ENCODE data around the gene RPL21. TPM values are rescaled to one million over a fixed set of nuclear protein-coding genes. Genes with fewer than 3 reads are reported as not detected.
A peak's percentile ranks its signal among the peaks of the same experiment; 100 is the strongest.

RPL21 gene
- total RNA-seq, 1 experiment from 2014 or later, result 1,354 TPM

GRCh38 chr13:27242702-27243101 is 8.7 kb upstream of the RPL21 start:
- Histone ChIP-seq H3K79me2 (ENCODE audit: low read length) (no peaks in the 10 kb centered on the region), H3K4me1 (ENCODE audit: low read length) (no peaks in the 10 kb centered on the region), H3K36me3 (ENCODE audit: insufficient read depth, low read length) (no peaks in the 10 kb centered on the region), H2AFZ (ENCODE audit: low read length) (no peak overlapping the region), H3K9ac (ENCODE audit: low read length) (no peak overlapping the region), H3K27ac (ENCODE audit: low read length) (no peak overlapping the region), H3K9me3 (ENCODE audit: low read length) (no peaks in the 10 kb centered on the region), H3K4me3 (ENCODE audit: low read length) (no peak overlapping the region), H4K20me1 (ENCODE audit: insufficient read depth, low read depth, low read length) (no peaks in the 10 kb centered on the region), H3K9me2 (replicated peaks; ENCODE audit: insufficient read depth, low read length) (no peaks in the 10 kb centered on the region), H3K27me3 (ENCODE audit: low read length) (no peaks in the 10 kb centered on the region), H3K4me2 (ENCODE audit: low read depth, low read length, poor library complexity, severe bottlenecking) (no peak overlapping the region)
- DNase-seq, result no peak

GRCh38 chr13:27245610-27246009 is 5.7 kb upstream of the RPL21 start:
- H3K36me3 ChIP-seq (ENCODE audit: insufficient read depth, low read length), result no peaks in the 10 kb centered on the region
- peaks cover 7% of the 10 kb centered on the region for H3K4me1 ChIP-seq (ENCODE audit: low read length)
- peaks cover 10% of the 10 kb centered on the region for H3K79me2 ChIP-seq (ENCODE audit: low read length)
- no peaks in the 10 kb centered on the region for H4K20me1 ChIP-seq (ENCODE audit: insufficient read depth, low read depth, low read length)
- no peaks in the 10 kb centered on the region for H3K27me3 ChIP-seq (ENCODE audit: low read length)
- H3K27ac ChIP-seq (ENCODE audit: low read length), result no peak overlapping the region
- no peaks in the 10 kb centered on the region for H3K9me2 ChIP-seq (replicated peaks; ENCODE audit: insufficient read depth, low read length)
- no peak overlapping the region for H2AFZ ChIP-seq (ENCODE audit: low read length)
- H3K9me3 ChIP-seq (ENCODE audit: low read length), result no peaks in the 10 kb centered on the region
- no peak overlapping the region for H3K4me3 ChIP-seq (ENCODE audit: low read length)
- DNase-seq, result no peak
- no peak overlapping the region for H3K4me2 ChIP-seq (ENCODE audit: low read depth, low read length, poor library complexity, severe bottlenecking)
- no peak overlapping the region for H3K9ac ChIP-seq (ENCODE audit: low read length)

GRCh38 chr13:27250833-27251165 is 559 bp upstream of the RPL21 start:
- no peak for DNase-seq
- Histone ChIP-seq H3K4me1 (ENCODE audit: low read length) (peaks cover 25% of the 10 kb centered on the region), H3K9ac (ENCODE audit: low read length) (peak overlapping the region; percentile 89), H3K4me2 (ENCODE audit: low read depth, low read length, poor library complexity, severe bottlenecking) (peak overlapping the region; percentile 98), H3K9me3 (ENCODE audit: low read length) (no peaks in the 10 kb centered on the region), H3K27me3 (ENCODE audit: low read length) (no peaks in the 10 kb centered on the region), H3K4me3 (ENCODE audit: low read length) (peak overlapping the region; percentile 85), H3K27ac (ENCODE audit: low read length) (no peak overlapping the region; the same call in 1 of the 2 replicates), H2AFZ (ENCODE audit: low read length) (peak overlapping the region; percentile 33), H4K20me1 (ENCODE audit: insufficient read depth, low read depth, low read length) (peaks cover 35% of the 10 kb centered on the region), H3K9me2 (replicated peaks; ENCODE audit: insufficient read depth, low read length) (no peaks in the 10 kb centered on the region), H3K79me2 (ENCODE audit: low read length) (peaks cover 52% of the 10 kb centered on the region), H3K36me3 (ENCODE audit: insufficient read depth, low read length) (peaks cover 38% of the 10 kb centered on the region)

- H3K36me3 ChIP-seq (ENCODE audit: insufficient read depth, low read length), result peaks cover 50% of the 10 kb centered on the region
- H3K79me2 ChIP-seq (ENCODE audit: low read length), result peaks cover 52% of the 10 kb centered on the region
- peaks cover 35% of the 10 kb centered on the region for H4K20me1 ChIP-seq (ENCODE audit: insufficient read depth, low read depth, low read length)
- no peak overlapping the region for H2AFZ ChIP-seq (ENCODE audit: low read length)
- peak overlapping the region; percentile 84 for H3K27ac ChIP-seq (ENCODE audit: low read length)
- no peaks in the 10 kb centered on the region for H3K9me3 ChIP-seq (ENCODE audit: low read length)
- peak overlapping the region; percentile 98 for H3K4me2 ChIP-seq (ENCODE audit: low read depth, low read length, poor library complexity, severe bottlenecking)
- H3K9ac ChIP-seq (ENCODE audit: low read length), result peak overlapping the region; percentile 89
- no peak for DNase-seq
- no peaks in the 10 kb centered on the region for H3K9me2 ChIP-seq (replicated peaks; ENCODE audit: insufficient read depth, low read length)
- no peaks in the 10 kb centered on the region for H3K27me3 ChIP-seq (ENCODE audit: low read length)
- peak overlapping the region; percentile 85 for H3K4me3 ChIP-seq (ENCODE audit: low read length)
- peaks cover 25% of the 10 kb centered on the region for H3K4me1 ChIP-seq (ENCODE audit: low read length)
These were observed 1.1 kb downstream of the RPL21 start for GRCh38 chr13:27252467-27252866.

GRCh38 chr13:27257233-27257568 is 5.8 kb downstream of the RPL21 start:
- peaks cover 64% of the 10 kb centered on the region for H3K36me3 ChIP-seq (ENCODE audit: insufficient read depth, low read length)
- no peak overlapping the region for H3K27ac ChIP-seq (ENCODE audit: low read length)
- no peak overlapping the region for H3K9ac ChIP-seq (ENCODE audit: low read length)
- peaks cover 44% of the 10 kb centered on the region for H4K20me1 ChIP-seq (ENCODE audit: insufficient read depth, low read depth, low read length)
- no peaks in the 10 kb centered on the region for H3K9me2 ChIP-seq (replicated peaks; ENCODE audit: insufficient read depth, low read length)
- DNase-seq, result no peak
- no peak overlapping the region for H3K4me3 ChIP-seq (ENCODE audit: low read length)
- no peaks in the 10 kb centered on the region for H3K9me3 ChIP-seq (ENCODE audit: low read length)
- H3K4me2 ChIP-seq (ENCODE audit: low read depth, low read length, poor library complexity, severe bottlenecking), result no peak overlapping the region
- peaks cover 28% of the 10 kb centered on the region for H3K79me2 ChIP-seq (ENCODE audit: low read length)
- H3K4me1 ChIP-seq (ENCODE audit: low read length), result peaks cover 27% of the 10 kb centered on the region
- no peaks in the 10 kb centered on the region for H3K27me3 ChIP-seq (ENCODE audit: low read length)
- no peak overlapping the region for H2AFZ ChIP-seq (ENCODE audit: low read length)

GRCh38 chr13:27257648-27258253 is 6.4 kb downstream of the RPL21 start:
- H3K9ac ChIP-seq (ENCODE audit: low read length), result no peak overlapping the region
- no peak overlapping the region for H3K4me3 ChIP-seq (ENCODE audit: low read length)
- H3K4me1 ChIP-seq (ENCODE audit: low read length), result peaks cover 23% of the 10 kb centered on the region
- no peaks in the 10 kb centered on the region for H3K9me3 ChIP-seq (ENCODE audit: low read length)
- H3K9me2 ChIP-seq (replicated peaks; ENCODE audit: insufficient read depth, low read length), result no peaks in the 10 kb centered on the region
- H3K79me2 ChIP-seq (ENCODE audit: low read length), result peaks cover 23% of the 10 kb centered on the region
- H3K27ac ChIP-seq (ENCODE audit: low read length), result no peak overlapping the region
- peaks cover 59% of the 10 kb centered on the region for H3K36me3 ChIP-seq (ENCODE audit: insufficient read depth, low read length)
- H2AFZ ChIP-seq (ENCODE audit: low read length), result no peak overlapping the region
- no peak for DNase-seq
- H3K27me3 ChIP-seq (ENCODE audit: low read length), result no peaks in the 10 kb centered on the region
- H3K4me2 ChIP-seq (ENCODE audit: low read depth, low read length, poor library complexity, severe bottlenecking), result no peak overlapping the region
- H4K20me1 ChIP-seq (ENCODE audit: insufficient read depth, low read depth, low read length), result peaks cover 39% of the 10 kb centered on the region

GRCh38 chr13:27258637-27259386 is 7.5 kb downstream of the RPL21 start:
- Histone ChIP-seq H3K9ac (ENCODE audit: low read length) (no peak overlapping the region), H2AFZ (ENCODE audit: low read length) (no peak overlapping the region), H3K9me3 (ENCODE audit: low read length) (no peaks in the 10 kb centered on the region), H3K79me2 (ENCODE audit: low read length) (peaks cover 12% of the 10 kb centered on the region), H3K27me3 (ENCODE audit: low read length) (no peaks in the 10 kb centered on the region), H3K9me2 (replicated peaks; ENCODE audit: insufficient read depth, low read length) (no peaks in the 10 kb centered on the region), H3K4me2 (ENCODE audit: low read depth, low read length, poor library complexity, severe bottlenecking) (no peak overlapping the region), H3K4me1 (ENCODE audit: low read length) (peaks cover 17% of the 10 kb centered on the region), H3K36me3 (ENCODE audit: insufficient read depth, low read length) (peaks cover 48% of the 10 kb centered on the region), H3K4me3 (ENCODE audit: low read length) (no peak overlapping the region), H3K27ac (ENCODE audit: low read length) (no peak overlapping the region), H4K20me1 (ENCODE audit: insufficient read depth, low read depth, low read length) (peaks cover 28% of the 10 kb centered on the region)
- no peak for DNase-seq

GRCh38 chr13:27259831-27260230 is 8.5 kb downstream of the RPL21 start:
- H3K9me2 ChIP-seq (replicated peaks; ENCODE audit: insufficient read depth, low read length), result no peaks in the 10 kb centered on the region
- peaks cover 20% of the 10 kb centered on the region; the same call in 1 of the 2 replicates for H4K20me1 ChIP-seq (ENCODE audit: insufficient read depth, low read depth, low read length)
- peaks cover 21% of the 10 kb centered on the region for H3K4me1 ChIP-seq (ENCODE audit: low read length)
- peaks cover 38% of the 10 kb centered on the region for H3K36me3 ChIP-seq (ENCODE audit: insufficient read depth, low read length)
- H3K27ac ChIP-seq (ENCODE audit: low read length), result no peak overlapping the region
- H3K79me2 ChIP-seq (ENCODE audit: low read length), result peaks cover 2% of the 10 kb centered on the region
- no peak overlapping the region for H3K4me3 ChIP-seq (ENCODE audit: low read length)
- no peak overlapping the region for H3K4me2 ChIP-seq (ENCODE audit: low read depth, low read length, poor library complexity, severe bottlenecking)
- no peak overlapping the region for H3K9ac ChIP-seq (ENCODE audit: low read length)
- H2AFZ ChIP-seq (ENCODE audit: low read length), result no peak overlapping the region
- no peaks in the 10 kb centered on the region for H3K27me3 ChIP-seq (ENCODE audit: low read length)
- no peaks in the 10 kb centered on the region for H3K9me3 ChIP-seq (ENCODE audit: low read length)
- DNase-seq, result no peak

Measured in Karpas-422 (cell line).